ENCODE measurements around the gene NFU1.

DNA sequence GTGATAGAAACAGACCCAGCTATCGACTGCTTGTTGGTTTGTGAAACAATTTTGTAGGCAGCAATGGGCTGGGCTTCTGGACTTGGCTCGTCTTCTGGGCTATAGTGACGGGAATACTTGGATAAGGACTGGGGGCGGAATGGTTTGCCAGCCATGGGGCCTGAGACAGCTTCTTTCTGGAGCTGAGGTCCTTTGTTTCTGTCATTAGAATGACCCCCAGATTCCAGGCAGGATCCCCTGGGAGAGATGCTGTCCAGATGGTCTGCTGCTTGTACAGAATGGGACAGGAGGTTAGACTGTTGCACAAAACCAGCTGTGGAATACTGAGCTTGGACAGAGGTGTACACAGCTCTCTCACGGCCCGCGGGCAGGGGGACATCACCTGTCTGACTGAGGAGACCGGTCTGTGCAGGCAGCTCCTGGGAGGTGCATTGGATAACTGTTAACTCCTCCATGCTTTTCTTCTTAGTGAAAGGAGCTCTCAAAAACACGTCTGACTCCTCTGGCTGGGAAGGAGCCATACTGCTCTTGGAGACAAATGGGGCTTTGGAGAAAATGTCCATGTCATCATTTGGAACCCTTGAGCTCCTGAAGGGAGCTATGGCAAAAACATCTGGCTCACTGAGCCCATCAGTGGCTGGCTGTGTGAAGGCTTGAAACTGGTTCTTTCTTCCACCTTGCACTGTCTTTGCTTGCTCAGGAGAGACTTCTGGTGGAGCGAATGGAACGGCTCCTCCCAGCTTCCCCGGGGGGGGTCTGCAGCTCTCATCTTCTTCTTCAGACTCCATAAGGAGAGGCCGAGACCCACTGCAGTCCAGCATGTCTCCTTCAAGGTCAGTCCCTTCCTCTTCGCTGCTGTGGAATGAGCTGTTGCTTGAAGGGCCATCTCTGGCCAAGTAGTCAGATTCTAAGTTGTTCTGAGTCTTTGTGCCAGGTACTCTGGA lies 28.6 kb upstream of the NFU1 start:
- TF ChIP-seq, protein P1, sequence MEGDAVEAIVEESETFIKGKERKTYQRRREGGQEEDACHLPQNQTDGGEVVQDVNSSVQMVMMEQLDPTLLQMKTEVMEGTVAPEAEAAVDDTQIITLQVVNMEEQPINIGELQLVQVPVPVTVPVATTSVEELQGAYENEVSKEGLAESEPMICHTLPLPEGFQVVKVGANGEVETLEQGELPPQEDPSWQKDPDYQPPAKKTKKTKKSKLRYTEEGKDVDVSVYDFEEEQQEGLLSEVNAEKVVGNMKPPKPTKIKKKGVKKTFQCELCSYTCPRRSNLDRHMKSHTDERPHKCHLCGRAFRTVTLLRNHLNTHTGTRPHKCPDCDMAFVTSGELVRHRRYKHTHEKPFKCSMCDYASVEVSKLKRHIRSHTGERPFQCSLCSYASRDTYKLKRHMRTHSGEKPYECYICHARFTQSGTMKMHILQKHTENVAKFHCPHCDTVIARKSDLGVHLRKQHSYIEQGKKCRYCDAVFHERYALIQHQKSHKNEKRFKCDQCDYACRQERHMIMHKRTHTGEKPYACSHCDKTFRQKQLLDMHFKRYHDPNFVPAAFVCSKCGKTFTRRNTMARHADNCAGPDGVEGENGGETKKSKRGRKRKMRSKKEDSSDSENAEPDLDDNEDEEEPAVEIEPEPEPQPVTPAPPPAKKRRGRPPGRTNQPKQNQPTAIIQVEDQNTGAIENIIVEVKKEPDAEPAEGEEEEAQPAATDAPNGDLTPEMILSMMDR (IDR thresholded peaks at IDR 0.05) = no peak
- no peak for TF ChIP-seq POLR2A (IDR thresholded peaks at IDR 0.05)
